ENCODE measurements around the gene MATCAP1. TPM values are rescaled to one million over a fixed set of nuclear protein-coding genes. Genes with fewer than 3 reads are reported as not detected.

Gene MATCAP1
- total and polyA plus RNA-seq, 2 of the 13 experiments (the other 11 are each of a cell fraction or from before 2014, with no cell fraction given) = 11.2 to 24.5 TPM

GRCh38 chr16:67184995-67185650 is 1.4 kb upstream of the MATCAP1 start (continued):
- TF ChIP-seq, protein P1, sequence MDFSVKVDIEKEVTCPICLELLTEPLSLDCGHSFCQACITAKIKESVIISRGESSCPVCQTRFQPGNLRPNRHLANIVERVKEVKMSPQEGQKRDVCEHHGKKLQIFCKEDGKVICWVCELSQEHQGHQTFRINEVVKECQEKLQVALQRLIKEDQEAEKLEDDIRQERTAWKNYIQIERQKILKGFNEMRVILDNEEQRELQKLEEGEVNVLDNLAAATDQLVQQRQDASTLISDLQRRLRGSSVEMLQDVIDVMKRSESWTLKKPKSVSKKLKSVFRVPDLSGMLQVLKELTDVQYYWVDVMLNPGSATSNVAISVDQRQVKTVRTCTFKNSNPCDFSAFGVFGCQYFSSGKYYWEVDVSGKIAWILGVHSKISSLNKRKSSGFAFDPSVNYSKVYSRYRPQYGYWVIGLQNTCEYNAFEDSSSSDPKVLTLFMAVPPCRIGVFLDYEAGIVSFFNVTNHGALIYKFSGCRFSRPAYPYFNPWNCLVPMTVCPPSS (IDR thresholded peaks at IDR 0.05) = no peak
- TF ChIP-seq KDM5A (IDR thresholded peaks at IDR 0.05; ENCODE audit: borderline replicate concordance, low read length) (no peak), JARID2 (CRISPR knock-in tag; IDR thresholded peaks at IDR 0.05; ENCODE audit: insufficient replicate concordance) (peak; percentile 76), ERF (CRISPR knock-in tag; IDR thresholded peaks at IDR 0.05) (peak; percentile 98), FOXC1 (CRISPR knock-in tag; IDR thresholded peaks at IDR 0.05; ENCODE audit: borderline replicate concordance) (peak; percentile 87; the same call in 1 of the 2 replicates), ELK4 (CRISPR knock-in tag; IDR thresholded peaks at IDR 0.05; ENCODE audit: borderline replicate concordance) (peak; percentile 67; the same call in 1 of the 2 replicates), ZNF569 (CRISPR knock-in tag; IDR thresholded peaks at IDR 0.05; ENCODE audit: borderline replicate concordance) (no peak), ZNF136 (CRISPR knock-in tag; IDR thresholded peaks at IDR 0.05; ENCODE audit: low read depth) (peak; percentile 96; the same call in 1 of the 2 replicates), EEA1 (CRISPR knock-in tag; IDR thresholded peaks at IDR 0.05; ENCODE audit: borderline replicate concordance) (no peak; the same call in 1 of the 2 replicates), GATAD1 (CRISPR knock-in tag; IDR thresholded peaks at IDR 0.05) (peak; percentile 80), KLF15 (CRISPR knock-in tag; IDR thresholded peaks at IDR 0.05; ENCODE audit: borderline replicate concordance) (peak; percentile 58; the same call in 1 of the 2 replicates), SP1 (IDR thresholded peaks at IDR 0.05) (no peak), SP1 (CRISPR knock-in tag; IDR thresholded peaks at IDR 0.05) (peak; percentile 60), CTCF (CRISPR knock-in tag; IDR thresholded peaks at IDR 0.05) (peak; percentile 99), MXD4 (CRISPR knock-in tag; IDR thresholded peaks at IDR 0.05) (peak; percentile 98), ZFY (CRISPR knock-in tag; IDR thresholded peaks at IDR 0.05) (peak; percentile 73), ZBTB44 (CRISPR knock-in tag; IDR thresholded peaks at IDR 0.05) (peak; percentile 81; the same call in 1 of the 2 replicates)
- TF ChIP-seq, protein P2, sequence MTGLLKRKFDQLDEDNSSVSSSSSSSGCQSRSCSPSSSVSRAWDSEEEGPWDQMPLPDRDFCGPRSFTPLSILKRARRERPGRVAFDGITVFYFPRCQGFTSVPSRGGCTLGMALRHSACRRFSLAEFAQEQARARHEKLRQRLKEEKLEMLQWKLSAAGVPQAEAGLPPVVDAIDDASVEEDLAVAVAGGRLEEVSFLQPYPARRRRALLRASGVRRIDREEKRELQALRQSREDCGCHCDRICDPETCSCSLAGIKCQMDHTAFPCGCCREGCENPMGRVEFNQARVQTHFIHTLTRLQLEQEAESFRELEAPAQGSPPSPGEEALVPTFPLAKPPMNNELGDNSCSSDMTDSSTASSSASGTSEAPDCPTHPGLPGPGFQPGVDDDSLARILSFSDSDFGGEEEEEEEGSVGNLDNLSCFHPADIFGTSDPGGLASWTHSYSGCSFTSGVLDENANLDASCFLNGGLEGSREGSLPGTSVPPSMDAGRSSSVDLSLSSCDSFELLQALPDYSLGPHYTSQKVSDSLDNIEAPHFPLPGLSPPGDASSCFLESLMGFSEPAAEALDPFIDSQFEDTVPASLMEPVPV (CRISPR knock-in tag; IDR thresholded peaks at IDR 0.05) = 0 out of 2 replicates have a peak, but pooled peaks have one; percentile 8

Measured in HepG2 (cell line).